ENCODE data around the gene TNNT1.

Gene TNNT1

GRCh38 chr19:55092423-55093318 is 56.3 kb downstream of the TNNT1 start:
- TF ChIP-seq POLR2AphosphoS5 (IDR thresholded peaks at IDR 0.05; ENCODE audit: borderline replicate concordance, low read depth, low read length) = no peak
- TF ChIP-seq FOXP2 (optimal IDR thresholded peaks at IDR 0.05; ENCODE audit: control extremely low read depth, extremely low read length, insufficient read depth) = no peak
- TF ChIP-seq EZH2 (IDR thresholded peaks at IDR 0.05) = no peak
- peaks cover 4% of the 10 kb centered on the region; the same call in 1 of the 2 replicates for H3K36me3 ChIP-seq (ENCODE audit: insufficient read depth, low read length)
- no peaks in the 10 kb centered on the region for H3K9me3 ChIP-seq (ENCODE audit: low read depth, low read length)
- H3K9ac ChIP-seq (ENCODE audit: insufficient read length) = no peak overlapping the region
- H3K27ac ChIP-seq = no peak overlapping the region
- no peak for DNase-seq (ENCODE audit: low read depth, low spot score)
- H3K4me3 ChIP-seq = no peak overlapping the region

- Histone ChIP-seq H3K9ac (ENCODE audit: insufficient read length) (no peak overlapping the region), H3K27ac (no peak overlapping the region), H3K4me3 (no peak overlapping the region), H3K36me3 (ENCODE audit: insufficient read depth, low read length) (peaks cover 4% of the 10 kb centered on the region; the same call in 1 of the 2 replicates), H3K9me3 (ENCODE audit: low read depth, low read length) (no peaks in the 10 kb centered on the region)
- TF ChIP-seq FOXP2 (optimal IDR thresholded peaks at IDR 0.05; ENCODE audit: control extremely low read depth, extremely low read length, insufficient read depth) = no peak
- TF ChIP-seq POLR2AphosphoS5 (IDR thresholded peaks at IDR 0.05; ENCODE audit: borderline replicate concordance, low read depth, low read length) = no peak
- TF ChIP-seq EZH2 (IDR thresholded peaks at IDR 0.05) = no peak
- DNase-seq (ENCODE audit: low read depth, low spot score) = no peak
Measured at GRCh38 chr19:55091955-55092354, 57.1 kb downstream of the TNNT1 start.

DNA sequence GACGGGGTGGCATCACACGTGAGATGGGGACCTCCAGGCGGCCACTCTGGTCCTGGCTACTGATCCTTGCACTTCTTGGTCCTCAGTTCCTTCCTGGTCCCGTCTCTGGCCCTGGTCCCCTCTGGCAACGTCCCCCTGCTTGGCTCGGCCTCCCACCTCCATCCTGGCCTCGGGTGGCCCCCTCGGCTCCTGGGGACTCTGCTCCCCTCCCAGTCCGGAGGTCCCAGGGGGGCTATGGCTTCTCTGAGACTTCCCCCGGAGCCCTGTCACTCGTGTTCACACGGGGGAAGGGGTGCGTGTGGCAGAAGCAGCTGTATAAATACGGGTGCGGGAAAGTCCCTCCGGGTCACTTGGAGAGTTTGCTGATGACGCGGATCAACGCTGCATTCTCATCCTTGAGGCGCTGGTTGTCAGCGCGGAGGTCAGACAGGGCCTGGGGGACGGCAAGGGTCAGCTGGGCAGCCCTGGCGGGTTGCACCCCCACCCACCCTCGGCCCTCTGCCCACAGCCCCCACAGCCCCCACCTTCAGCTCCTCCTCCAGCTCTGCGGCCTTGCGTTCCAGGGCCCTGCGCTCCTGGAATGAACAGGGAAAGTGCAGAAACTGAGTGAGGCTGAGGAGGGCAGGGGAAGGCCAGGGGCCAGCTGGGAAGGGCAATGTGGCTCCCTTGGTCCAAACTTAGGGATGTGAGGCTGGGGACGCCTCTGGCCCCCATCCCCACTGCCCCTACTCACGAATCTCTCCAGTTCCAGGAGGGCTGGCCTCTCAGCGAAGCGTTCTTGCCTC is 57.7 kb downstream of the TNNT1 start:
- Histone ChIP-seq H3K27ac (no peak overlapping the region), H3K4me3 (no peak overlapping the region), H3K9ac (ENCODE audit: insufficient read length) (no peak overlapping the region), H3K36me3 (ENCODE audit: insufficient read depth, low read length) (peaks cover 4% of the 10 kb centered on the region; the same call in 1 of the 2 replicates), H3K9me3 (ENCODE audit: low read depth, low read length) (no peaks in the 10 kb centered on the region)
- DNase-seq (ENCODE audit: low read depth, low spot score) = no peak
- TF ChIP-seq EZH2 (IDR thresholded peaks at IDR 0.05) (no peak), POLR2AphosphoS5 (IDR thresholded peaks at IDR 0.05; ENCODE audit: borderline replicate concordance, low read depth, low read length) (no peak), FOXP2 (optimal IDR thresholded peaks at IDR 0.05; ENCODE audit: control extremely low read depth, extremely low read length, insufficient read depth) (no peak)

- no peak for DNase-seq (ENCODE audit: low read depth, low spot score)
- Histone ChIP-seq H3K4me3 (no peak overlapping the region), H3K9me3 (ENCODE audit: low read depth, low read length) (no peaks in the 10 kb centered on the region), H3K27ac (no peak overlapping the region), H3K36me3 (ENCODE audit: insufficient read depth, low read length) (peaks cover 4% of the 10 kb centered on the region; the same call in 1 of the 2 replicates), H3K9ac (ENCODE audit: insufficient read length) (no peak overlapping the region)
- TF ChIP-seq POLR2AphosphoS5 (IDR thresholded peaks at IDR 0.05; ENCODE audit: borderline replicate concordance, low read depth, low read length) (no peak), EZH2 (IDR thresholded peaks at IDR 0.05) (no peak), FOXP2 (optimal IDR thresholded peaks at IDR 0.05; ENCODE audit: control extremely low read depth, extremely low read length, insufficient read depth) (no peak)
Measured at GRCh38 chr19:55090564-55090963, 58.4 kb downstream of the TNNT1 start.

GRCh38 chr19:55089342-55089944 is 59.6 kb downstream of the TNNT1 start:
- TF ChIP-seq FOXP2 (optimal IDR thresholded peaks at IDR 0.05; ENCODE audit: control extremely low read depth, extremely low read length, insufficient read depth) = no peak
- TF ChIP-seq POLR2AphosphoS5 (IDR thresholded peaks at IDR 0.05; ENCODE audit: borderline replicate concordance, low read depth, low read length) = no peak
- no peak for TF ChIP-seq EZH2 (IDR thresholded peaks at IDR 0.05)
- H3K4me3 ChIP-seq = no peak overlapping the region

GRCh38 chr19:55088543-55089341 is 60.3 kb downstream of the TNNT1 start:
- no peak for DNase-seq (ENCODE audit: low read depth, low spot score)
- TF ChIP-seq EZH2 (IDR thresholded peaks at IDR 0.05) = no peak
- TF ChIP-seq POLR2AphosphoS5 (IDR thresholded peaks at IDR 0.05; ENCODE audit: borderline replicate concordance, low read depth, low read length) = no peak
- TF ChIP-seq FOXP2 (optimal IDR thresholded peaks at IDR 0.05; ENCODE audit: control extremely low read depth, extremely low read length, insufficient read depth) = no peak

More at GRCh38 chr19:55089342-55089944, 59.6 kb downstream of the TNNT1 start:
- H3K27ac ChIP-seq = 0 out of 2 replicates have a peak overlapping the region, but pooled peaks have one; percentile 13
- H3K36me3 ChIP-seq (ENCODE audit: insufficient read depth, low read length) = peaks cover 4% of the 10 kb centered on the region; the same call in 1 of the 2 replicates
- DNase-seq (ENCODE audit: low read depth, low spot score) = no peak
- no peak overlapping the region for H3K9ac ChIP-seq (ENCODE audit: insufficient read length)
- H3K9me3 ChIP-seq (ENCODE audit: low read depth, low read length) = no peaks in the 10 kb centered on the region

DNA sequence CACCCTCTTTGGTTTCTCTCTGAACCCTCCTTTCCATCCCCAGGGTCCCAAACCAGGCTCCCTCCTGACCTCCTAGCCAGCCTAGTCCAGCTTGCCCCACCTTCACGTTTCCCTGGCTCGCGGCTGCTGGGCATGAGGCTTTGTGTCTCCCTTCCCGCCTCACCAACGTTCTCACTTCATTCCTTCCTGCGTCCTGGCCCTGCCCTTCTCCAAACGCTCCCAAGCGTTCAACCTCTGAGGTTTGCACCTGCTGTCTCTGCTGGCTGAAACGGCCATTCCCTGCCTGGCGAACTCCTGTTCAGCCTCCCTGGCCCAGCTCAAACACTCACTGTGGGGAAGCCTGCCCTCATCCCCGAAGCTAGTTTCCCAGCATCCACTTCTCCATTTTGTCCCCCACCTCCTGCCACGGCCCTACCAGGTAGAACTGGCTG is 61.0 kb downstream of the TNNT1 start:
- Histone ChIP-seq H3K4me3 (no peak overlapping the region), H3K9ac (ENCODE audit: insufficient read length) (peak overlapping the region; percentile 64), H3K9me3 (ENCODE audit: low read depth, low read length) (no peaks in the 10 kb centered on the region), H3K36me3 (ENCODE audit: insufficient read depth, low read length) (peaks cover 4% of the 10 kb centered on the region; the same call in 1 of the 2 replicates), H3K27ac (peak overlapping the region; percentile 31; the same call in 1 of the 2 replicates)
- TF ChIP-seq FOXP2 (optimal IDR thresholded peaks at IDR 0.05; ENCODE audit: control extremely low read depth, extremely low read length, insufficient read depth) (no peak), EZH2 (IDR thresholded peaks at IDR 0.05) (no peak), POLR2AphosphoS5 (IDR thresholded peaks at IDR 0.05; ENCODE audit: borderline replicate concordance, low read depth, low read length) (no peak)
- no peak for DNase-seq (ENCODE audit: low read depth, low spot score)

More at GRCh38 chr19:55088543-55089341, 60.3 kb downstream of the TNNT1 start:
- H3K9ac ChIP-seq (ENCODE audit: insufficient read length) = peak overlapping the region; percentile 64
- no peak overlapping the region for H3K4me3 ChIP-seq
- H3K27ac ChIP-seq = peak overlapping the region; percentile 31; the same call in 1 of the 2 replicates
- peaks cover 4% of the 10 kb centered on the region; the same call in 1 of the 2 replicates for H3K36me3 ChIP-seq (ENCODE audit: insufficient read depth, low read length)
- no peaks in the 10 kb centered on the region for H3K9me3 ChIP-seq (ENCODE audit: low read depth, low read length)

All from SK-N-MC (cell line).